ENCODE results near the gene ADCK1.
"Not testable (repeated sequence)": the region's sequence is repeated elsewhere in the genome, so short reads cannot be mapped to it uniquely, and the experiment has no call there.

ADCK1 gene

DNA sequence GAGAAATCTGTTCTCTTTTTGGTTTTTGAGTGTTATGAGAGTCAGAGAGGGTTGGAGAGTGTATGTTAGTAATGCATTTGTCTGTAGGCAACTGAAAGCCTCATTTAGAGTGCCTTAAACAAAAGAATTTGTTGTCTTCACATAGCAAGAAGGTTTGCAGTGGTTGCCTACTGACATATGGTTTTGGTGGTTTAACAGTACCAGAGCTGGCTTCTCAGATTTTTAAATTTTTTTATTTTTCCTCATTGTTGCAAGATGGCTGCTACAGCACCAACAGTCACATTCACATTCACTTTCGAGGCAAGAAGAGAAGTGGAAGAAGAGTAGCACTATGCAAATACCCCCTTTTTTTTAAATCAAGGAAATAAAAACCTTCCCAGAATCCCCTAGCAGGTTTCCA lies 106.5 kb downstream of the ADCK1 start:
- no peak for DNase-seq

DNA sequence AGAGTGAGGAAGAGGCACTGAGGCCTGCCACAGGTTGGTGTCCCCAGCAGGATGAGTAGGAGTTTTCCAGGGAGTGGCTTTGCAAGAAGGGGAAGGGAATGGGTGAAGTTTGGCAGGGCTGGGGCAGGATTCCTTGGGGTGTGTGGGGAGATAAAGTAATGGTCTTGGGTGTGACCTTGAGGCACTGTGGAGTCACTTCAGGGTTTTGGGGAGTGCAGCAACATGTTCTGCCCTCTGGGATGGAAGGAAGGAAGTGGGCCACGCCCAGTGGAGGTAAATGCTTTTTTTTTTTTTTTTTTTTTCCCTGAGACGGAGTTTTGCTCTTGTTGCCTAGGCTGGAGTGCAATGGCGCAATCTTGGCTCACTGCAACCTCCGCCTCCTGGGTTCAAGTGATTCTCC lies 108.9 kb downstream of the ADCK1 start:
- DNase-seq: no peak

DNA sequence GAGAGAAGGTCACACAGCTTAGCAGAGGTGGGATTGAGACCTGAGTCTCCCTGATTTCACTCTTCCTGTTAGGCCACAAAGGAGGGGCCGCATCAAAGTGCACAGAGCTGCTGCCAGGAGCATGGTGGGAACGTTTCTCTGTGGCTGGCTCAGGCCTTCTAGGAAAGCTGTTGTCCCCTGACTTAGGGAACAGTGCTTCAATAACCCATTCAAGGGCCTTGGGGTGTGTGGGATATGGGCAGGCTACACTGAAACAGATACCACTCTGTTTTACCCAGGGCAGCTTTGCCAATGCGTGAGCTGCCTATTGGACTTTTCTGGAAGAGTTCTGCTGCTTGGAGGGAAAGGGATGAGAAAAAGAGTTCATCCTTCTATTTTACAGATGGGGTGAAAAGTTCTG lies 110.0 kb downstream of the ADCK1 start:
- no peak for DNase-seq

DNA sequence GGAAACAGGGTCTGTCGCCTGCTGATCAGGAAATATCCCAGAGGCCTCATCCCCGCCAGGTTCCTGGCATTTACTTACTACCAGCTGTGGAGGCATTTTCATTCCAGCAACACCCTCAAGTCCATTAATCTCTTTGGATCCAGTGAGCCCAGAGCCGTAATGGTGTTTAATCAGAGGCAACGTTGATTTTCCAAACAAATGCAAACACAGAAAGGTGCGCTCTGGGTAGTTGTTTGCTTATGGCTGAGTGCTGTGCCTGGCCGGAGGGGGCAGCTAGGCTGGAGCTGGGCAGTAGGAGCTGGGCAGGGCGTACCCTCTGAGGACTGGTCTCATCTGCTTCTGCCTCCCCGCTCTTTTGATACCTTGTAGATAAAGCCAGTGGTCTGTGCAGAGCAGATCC lies 110.6 kb downstream of the ADCK1 start:
- DNase-seq: no peak

DNA sequence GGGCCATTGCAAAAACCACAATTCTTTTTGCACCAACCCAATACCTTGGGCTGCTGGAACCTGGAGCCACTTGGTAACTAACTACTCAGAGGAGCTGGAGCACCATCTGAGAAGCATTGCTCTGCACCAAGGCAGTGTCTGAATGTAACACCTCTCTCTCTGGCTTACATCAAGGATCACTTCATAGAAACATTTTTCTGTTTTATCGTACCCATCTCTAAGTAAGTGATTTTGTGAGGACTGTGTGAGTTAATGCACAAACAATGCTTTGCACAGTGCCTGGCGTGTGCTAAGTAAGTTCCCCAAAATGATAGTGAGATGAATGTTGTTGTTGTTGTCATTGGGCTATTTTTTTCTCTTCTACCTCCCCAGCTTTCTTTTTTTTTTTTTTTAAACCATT lies 111.4 kb downstream of the ADCK1 start:
- DNase-seq: no peak

DNA sequence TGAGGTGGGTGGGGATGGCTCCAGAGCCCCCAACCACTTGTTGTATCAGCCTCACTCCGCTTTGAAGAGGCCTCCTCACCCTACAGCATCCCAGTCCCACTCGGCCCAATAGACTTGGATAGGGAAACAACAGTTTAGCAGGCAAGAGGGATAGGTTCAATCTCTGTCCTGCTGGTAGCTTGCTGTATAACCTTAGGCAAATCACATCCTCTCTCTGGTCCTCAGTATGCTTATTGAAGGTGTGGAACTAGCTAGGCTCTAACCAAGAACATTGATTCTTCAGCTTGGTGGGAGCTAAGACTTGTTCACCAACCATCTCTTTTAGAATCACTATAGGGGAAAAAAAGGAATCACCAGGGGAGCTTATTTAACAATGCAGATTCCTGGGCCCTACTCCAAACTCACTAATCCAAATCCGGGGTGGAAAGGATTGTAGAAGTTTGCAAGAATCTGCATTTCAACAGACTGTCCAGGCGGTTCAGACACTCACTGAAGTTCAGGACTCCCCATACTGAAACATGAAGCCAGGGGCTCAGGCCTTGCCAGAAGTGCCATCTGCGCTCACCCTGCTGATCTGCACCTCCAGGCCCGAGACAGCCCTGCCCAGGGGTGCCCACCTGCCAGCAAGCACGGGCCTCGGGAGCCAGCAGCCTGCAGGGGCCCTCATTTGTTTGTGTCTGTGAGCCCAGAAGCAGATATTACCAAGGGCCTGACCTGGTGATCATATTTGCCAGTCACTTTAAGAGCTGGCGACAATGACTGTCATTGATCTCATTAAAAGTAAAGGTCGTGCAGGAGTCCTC lies 113.0 kb downstream of the ADCK1 start:
- no peak for DNase-seq

DNA sequence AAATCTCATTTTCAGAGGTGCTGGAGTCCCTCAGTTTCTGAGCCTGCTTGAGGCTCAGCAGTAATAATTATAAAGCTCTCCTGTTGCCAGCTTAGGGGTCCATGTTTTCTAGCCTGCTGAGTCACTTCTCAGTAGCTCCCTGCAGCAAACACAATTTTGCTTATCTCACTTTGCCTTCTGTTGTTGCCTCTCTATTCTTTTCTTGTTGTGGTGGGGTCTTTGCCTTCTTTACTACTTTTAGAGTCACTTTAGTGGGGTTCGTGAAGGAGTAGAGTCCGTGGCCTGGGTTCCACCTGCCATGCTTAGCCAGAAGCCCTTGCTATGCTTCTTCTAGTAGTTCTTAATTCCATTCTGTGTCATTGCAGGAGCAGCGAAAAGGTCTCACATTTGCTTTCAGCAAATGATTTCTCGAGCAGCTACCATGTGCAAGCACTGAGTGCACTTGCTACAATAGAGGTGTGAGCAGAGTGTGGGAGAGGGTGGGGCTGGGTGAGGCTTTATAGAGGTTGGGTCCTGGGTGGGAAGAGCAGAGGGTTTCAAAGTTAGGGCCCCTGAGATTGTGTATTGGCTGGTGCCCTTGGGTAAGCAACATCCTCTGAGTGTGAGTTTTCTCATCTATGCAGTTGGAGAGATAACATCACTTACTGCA lies 114.3 kb downstream of the ADCK1 start:
- DNase-seq: no peak

DNA sequence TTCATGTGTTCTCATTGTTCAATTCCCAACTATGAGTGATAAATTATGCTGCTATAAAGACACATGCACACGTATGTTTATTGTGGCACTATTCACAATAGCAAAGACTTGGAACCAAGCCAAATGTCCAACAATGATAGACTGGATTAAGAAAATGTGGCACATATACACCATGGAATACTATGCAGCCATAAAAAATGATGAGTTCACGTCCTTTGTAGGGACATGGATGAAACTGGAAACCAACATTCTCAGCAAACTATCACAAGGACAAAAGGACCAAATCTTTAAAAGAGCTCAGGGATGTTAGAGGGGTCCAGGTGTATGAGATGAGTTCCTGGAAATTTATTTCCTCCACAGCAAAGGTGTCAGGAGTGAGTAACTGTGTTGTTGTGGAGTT lies 115.5 kb downstream of the ADCK1 start:
- DNase-seq: not testable (repeated sequence)

DNA sequence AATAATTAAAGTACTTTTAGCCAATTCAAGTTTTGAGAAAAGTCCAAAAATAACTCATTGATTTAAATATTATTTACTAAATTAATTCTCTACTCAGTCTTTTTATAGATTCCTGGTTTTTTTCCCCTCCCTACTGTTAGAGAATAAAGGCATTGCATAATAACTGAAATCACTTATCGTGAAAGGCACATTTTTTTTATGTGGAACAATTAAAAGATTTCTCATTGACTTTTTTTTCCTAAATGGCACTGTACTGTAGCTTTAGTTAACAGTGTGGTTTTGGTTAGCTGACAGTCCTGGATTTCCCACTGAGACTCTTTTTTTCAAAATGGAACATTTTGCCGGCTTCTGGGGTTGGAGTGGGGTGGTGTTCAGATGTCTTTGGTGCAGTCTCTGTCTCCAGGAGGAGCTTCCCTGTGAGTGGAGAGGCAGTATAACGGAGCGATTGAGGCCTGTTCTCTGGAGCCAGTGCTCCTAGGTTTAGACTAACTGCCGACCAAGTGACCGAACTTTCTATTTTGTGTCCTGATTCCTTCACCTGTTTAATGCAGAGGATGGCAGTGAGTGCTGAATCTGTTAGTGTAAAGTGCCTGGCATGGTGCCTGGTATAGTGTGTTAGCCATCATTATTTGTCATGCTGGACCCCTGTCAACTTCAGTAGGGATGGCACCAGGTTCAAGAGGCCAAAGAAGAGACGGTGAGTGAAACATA lies 117.7 kb downstream of the ADCK1 start:
- DNase-seq: no peak

DNA sequence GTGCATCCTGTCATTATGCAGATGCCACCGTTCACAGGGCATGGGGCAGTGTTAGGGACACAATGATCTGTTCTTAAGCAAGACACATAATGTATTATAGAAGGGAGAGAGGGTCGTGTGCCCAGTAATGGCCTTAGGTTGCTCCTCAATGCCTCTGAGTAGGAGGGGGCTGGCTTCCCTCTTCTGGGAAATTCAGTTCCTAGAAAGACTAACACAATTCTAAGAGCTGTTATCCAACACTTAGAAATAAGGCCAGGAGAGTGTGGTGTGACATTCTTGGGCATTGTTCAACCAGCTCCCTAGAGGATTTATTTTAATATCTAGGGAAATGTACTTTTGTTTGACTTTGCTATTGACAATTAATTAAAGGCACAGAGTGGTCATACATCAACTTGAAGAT lies 118.5 kb downstream of the ADCK1 start:
- no peak for DNase-seq

DNA sequence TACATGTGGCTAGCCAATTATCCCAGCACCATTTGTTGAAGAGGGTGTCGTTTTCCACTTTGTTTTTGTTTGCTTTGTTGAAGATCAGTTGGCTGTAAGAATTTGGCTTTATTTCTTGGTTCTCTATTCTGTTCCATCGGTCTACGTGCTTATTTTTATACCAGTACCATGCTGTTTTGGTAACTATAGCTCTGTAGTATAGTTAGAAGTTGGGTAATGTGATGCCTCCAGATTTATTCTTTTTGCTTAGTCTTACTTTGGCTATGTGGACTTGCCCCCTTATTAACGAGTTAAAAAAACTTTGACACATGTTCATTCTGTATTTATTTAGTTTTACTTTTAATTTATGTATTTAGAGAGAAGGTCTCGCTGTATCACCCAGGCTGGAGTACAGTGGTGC lies 120.4 kb downstream of the ADCK1 start:
- no peak for DNase-seq

DNA sequence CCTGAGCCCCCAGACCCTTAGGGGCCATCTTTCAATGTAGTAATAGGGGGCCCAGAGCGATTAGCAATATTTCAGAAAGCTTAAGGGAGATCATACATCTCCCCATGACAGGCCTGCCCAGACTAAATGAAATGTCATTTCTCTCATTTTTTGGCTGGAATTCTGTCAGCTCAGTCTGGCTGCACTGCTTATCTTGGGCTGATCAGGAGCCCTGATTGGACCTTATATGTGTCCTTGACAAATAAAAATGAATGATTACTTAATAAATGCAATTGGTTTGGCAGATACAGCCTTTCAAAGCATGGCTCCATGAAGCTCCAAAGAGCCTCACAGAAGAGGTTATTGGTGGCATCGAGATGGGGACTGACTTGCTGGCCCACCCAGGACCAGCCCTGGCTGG lies 121.9 kb downstream of the ADCK1 start:
- DNase-seq: no peak

DNA sequence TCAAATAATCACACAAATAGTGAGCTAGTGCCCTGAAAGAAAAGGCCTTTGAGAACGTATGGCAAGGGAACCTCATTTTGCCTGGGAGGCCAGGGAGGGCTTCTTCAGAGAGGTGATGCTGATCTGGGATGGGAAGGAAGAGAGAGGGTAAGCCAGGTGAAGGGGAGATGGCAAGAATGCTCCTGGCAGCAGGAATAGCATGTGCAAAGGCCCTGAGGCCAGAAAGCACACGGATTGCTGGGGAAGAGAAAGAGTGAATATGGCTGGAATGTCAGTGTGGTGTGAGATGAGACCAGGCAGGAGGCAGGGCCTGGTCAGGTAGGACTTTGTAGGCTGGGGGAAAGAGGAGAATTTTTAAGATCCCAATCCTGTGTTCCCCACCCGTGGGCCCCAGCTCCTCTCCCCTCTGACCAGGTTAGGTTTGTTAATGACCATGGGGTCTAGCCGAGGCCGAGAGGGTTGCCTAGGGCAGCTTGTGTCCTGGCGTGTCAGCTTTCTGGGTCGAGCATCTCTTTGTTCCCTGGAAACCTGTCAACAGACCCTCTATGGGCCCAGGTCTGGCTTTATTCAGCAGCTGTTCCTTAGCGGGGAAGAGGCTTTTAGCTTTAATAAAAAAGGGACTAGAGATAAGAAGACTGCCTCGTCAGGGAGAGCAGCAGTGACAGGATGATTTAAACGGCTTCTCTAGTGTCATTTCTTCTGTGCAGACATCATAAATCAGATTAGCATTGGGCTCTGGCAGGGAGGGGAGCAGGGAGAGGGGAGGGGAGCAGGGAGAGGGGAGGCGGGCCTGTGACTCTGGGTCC lies 123.4 kb downstream of the ADCK1 start:
- peak; percentile 12 to 52 for DNase-seq

DNA sequence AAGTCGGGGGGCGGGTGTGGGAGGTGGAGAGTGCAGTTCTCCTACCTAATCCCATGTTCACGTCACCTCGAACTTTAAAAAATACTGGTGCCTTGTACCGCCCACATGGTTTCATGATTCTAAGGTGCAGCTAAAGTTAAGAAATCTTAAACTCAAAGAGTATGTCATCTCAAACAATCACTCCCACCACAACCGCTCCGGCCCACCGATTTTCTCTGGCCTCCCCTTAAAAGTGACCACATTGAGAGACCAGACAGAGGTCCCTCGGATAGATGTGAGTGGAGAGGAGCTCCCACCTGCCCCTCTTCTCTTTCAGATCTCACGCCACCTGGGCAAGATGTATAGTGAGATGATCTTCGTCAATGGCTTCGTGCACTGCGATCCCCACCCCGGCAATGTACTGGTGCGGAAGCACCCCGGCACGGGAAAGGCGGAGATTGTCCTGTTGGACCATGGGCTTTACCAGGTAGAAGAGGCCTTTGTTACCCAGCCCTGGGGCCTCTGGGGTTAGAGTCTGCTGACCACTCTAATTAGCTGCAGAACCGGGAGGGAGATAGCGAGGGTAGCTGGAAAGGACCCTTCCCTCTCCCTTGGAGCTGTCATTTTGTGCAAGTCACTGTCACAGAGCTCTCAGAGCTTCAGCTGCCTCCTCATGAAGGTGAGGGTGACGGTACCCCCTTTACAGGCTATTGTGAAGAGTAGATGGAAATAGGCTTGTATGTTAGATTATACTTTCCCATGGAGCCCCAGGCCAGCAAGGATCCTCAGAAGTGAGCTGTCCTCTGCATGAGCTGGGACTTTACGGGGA lies 124.4 kb downstream of the ADCK1 start:
- DNase-seq: no peak

DNA sequence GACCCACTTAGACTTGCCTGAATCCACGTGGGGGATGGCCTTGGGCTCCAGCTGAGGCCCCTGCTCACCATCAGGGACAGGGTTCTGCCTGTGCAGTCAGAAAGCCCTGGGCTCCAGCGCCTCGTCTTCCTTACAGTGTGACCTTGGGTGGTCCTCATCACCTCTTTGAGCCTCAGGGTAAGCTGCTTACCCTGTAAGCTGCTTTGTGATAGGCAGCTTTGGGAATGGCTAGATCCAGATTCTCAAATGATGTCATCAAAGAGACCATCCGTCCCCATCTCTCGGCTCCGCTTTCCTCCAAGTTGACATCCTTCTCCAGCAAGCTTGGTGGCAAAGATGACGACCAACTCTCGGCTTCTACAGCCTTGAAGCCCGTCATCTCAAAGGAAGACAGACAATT lies 127.0 kb downstream of the ADCK1 start:
- no peak for DNase-seq

DNA sequence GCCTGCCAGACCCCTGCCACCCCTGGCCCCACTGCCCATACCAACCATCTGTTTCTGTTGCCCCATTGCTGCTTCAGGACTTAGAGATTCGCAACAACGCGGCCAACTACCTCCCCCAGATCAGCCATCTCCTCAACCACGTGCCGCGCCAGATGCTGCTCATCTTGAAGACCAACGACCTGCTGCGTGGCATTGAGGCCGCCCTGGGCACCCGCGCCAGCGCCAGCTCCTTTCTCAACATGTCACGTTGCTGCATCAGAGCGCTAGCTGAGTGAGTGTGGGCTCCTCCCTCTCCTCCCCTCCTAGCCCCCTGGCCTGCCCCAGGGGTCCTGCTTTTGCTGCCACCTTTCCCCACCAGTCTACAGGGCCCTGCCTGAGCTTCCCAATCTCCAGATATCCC lies 131.5 kb downstream of the ADCK1 start:
- no peak for DNase-seq

DNA sequence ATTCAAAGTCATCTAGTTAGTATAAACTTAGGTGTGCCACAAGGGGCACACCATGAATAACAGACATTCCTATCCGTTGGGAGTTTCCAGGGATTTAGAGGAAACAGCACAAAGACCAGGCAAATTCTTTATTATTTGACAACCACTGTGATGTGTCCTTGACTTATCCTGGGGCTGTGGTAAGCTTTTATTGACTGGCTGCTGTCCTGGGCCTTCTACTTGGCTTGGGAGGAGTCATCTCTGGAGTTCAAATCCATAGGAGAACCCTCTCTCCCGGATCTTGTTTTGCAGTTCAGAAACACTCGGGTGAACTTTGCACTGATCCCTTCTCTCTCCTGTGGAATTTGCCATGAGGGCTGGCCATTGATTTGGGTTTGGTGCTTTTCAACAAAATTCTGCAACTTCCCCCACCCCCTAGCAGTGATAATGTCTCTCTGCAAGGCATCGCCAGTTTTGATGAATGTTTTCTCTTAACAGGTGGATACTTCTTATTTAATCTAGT lies 136.3 kb downstream of the ADCK1 start:
- DNase-seq: no peak

DNA sequence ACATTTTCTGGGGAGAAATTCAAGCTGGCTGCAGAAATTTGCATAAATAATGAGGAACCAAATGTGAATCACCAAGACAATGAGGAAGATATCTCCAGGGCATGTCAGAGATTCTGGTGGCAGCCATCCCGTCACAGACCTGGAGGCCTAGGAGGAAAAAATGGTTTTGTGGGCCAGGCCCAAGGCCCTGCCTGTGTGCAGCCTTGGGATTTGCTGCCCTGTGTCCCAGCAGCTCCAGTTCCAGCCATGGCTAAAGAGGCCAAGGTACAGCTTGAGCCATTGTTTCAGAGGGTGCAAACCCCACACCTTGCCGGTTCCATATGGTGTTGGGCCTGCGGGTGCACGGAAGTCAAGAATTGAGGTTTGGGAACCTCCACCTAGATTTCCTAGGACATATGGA lies 147.5 kb downstream of the ADCK1 start:
- no peak for DNase-seq

DNA sequence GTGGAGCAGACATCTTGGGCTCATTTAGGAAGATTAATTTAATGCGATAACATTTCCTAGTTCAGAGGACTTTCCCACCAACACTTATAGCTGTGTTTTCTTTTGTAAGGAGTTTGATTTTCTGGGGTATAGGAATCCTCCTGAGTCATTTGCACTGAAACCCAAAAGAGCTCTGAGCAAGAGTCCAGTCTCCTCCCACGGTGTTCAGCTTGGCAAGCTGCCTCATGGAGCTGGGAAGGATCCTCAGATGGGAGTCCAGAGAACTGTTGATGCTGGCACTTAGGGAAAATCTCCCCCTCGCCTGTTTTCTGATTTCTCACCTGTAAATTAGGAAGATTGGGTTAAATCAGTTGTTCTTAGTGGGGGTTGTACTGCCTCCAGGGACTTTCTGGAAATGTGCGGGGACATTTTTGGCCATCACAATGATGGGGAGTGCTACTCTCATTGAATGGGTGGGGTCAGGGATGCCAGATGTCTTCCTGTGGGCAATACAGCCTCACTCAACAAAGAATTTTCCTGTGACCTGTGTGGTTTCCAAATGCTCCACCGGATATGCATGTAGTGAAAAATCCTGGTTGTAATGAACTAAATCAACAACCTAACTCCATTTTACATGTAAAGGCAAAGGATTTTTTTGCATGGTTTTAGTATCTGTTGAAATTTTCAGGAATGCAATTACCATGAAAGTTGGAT lies 150.6 kb downstream of the ADCK1 start:
- DNase-seq: no peak

DNA sequence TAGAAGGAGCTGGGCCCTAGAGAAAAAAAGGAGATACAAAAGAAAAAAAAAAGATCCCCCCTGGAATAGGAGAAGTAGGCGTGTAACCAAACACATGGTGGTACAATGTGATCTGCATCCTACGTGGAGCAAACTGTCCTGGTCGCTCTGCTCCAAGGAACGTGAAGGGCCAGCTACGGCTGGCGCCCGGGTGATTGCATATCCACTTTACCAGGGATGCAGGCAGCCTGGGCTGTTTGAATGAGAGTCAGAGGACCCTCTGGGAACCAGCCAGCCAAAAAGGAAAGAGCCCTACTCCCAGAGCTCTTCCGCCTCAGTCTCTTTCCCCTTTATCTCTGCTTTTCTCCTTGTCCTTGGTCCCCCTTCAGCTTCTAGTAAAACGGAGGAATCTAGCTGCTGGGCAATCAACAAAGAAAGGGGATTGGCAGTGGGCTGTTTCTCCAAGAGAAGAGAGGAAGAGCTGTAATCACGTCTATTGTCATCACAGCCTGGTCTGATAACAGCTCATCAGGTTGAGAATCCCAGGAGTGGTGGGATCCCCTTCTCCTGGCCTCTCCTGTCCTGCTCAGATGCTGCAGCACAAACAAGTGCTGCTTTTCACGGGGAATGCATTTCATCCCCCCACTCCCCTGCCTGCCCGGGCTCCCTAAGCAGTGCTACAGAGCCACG lies 156.0 kb downstream of the ADCK1 start:
- no peak for DNase-seq

DNA sequence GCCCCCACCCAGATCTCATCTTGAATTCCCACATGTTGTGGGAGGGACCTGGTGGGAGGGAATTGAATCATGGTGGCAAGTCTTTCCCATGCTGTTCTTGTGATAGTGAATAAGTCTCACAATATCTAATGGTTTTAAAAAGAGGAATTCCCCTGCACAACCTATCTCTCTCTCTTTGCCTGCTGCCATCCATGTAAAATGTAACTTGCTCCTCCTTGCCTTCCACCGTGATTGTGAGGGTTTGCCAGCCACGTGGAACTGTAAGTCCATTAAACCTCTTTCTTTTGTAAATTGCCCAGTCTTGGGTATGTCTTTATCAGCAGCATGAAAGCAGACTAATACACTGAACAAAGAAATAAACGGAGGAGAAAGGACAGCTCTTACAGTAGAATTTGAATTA lies 159.8 kb downstream of the ADCK1 start:
- not testable (repeated sequence) for DNase-seq

Data from NCI-H187 (cell line).